Smooth muscle cell (in vitro differentiated cells): ENCODE results near the gene ATP1A4. TPM values are rescaled to one million over a fixed set of nuclear protein-coding genes. Genes with fewer than 3 reads are reported as not detected.
"Not testable (repeated sequence)": the region's sequence is repeated elsewhere in the genome, so short reads cannot be mapped to it uniquely, and the experiment has no call there.

ENCODE experiments used
- DNase-seq: peaks from one replicate; lab custom pipeline; 2025; ENCODE audit not compliant: unreplicated experiment; lab: John Stamatoyannopoulos, UW
- H2AFZ ChIP-seq: fragments of 200-600 bp; sonication (generic); 2 replicates; pipeline ENCODE4 v1.6.0; 2016; ENCODE audit warnings: antibody characterized with exemption, low read depth, mild to moderate bottlenecking
- H3F3A ChIP-seq: fragments of 200-600 bp; sonication (generic); 2 replicates; pipeline ENCODE4 v1.6.0; 2017; ENCODE audit warnings: antibody characterized with exemption, low read depth
- H3K27ac ChIP-seq: fragments of 200-600 bp; sonication (generic); 2 replicates; pipeline ENCODE4 v1.5.1; 2016; ENCODE audit warnings: low read depth, mild to moderate bottlenecking
- H3K27me3 ChIP-seq: fragments of 200-600 bp; sonication (generic); 2 replicates; pipeline ENCODE4 v1.6.1; 2016; ENCODE audit warnings: low read depth, mild to moderate bottlenecking
- H3K36me3 ChIP-seq: fragments of 200-600 bp; sonication (generic); 2 replicates; pipeline ENCODE4 v1.5.1; 2016; ENCODE audit warnings: low read depth
- H3K4me1 ChIP-seq: fragments of 200-600 bp; sonication (generic); 2 replicates; pipeline ENCODE4 v1.5.1; 2016; ENCODE audit warnings: low read depth
- H3K4me2 ChIP-seq: fragments of 200-600 bp; sonication (generic); 2 replicates; pipeline ENCODE4 v1.6.0; 2016; ENCODE audit warnings: mild to moderate bottlenecking
- H3K4me3 ChIP-seq: fragments of 200-600 bp; sonication (generic); 2 replicates; pipeline ENCODE4 v1.5.1; 2016; ENCODE audit warnings: mild to moderate bottlenecking
- H3K79me2 ChIP-seq: fragments of 200-600 bp; sonication (generic); 2 replicates; pipeline ENCODE4 v1.6.0; 2016; ENCODE audit warnings: low read depth, mild to moderate bottlenecking
- H3K9ac ChIP-seq: fragments of 200-600 bp; sonication (generic); 2 replicates; pipeline ENCODE4 v1.6.0; 2016; ENCODE audit warnings: low read depth
- H3K9me3 ChIP-seq: fragments of 200-600 bp; sonication (generic); replicated peaks from 2 replicates; pipeline ENCODE4 v1.5.1; 2016; ENCODE audit warnings: low read depth
- H4K20me1 ChIP-seq: fragments of 200-600 bp; sonication (generic); 2 replicates; pipeline ENCODE4 v1.6.0; 2016; ENCODE audit warnings: low read depth
- WGBS: methylation state at CpG from one replicate; pipeline ENCODE4 v1.1.7; 2016; ENCODE audit warnings: low lambda C conversion rate; 5-methylcytosine and 5-hydroxymethylcytosine counted together
- polyA plus RNA-seq: library from polyadenylated mRNA; unstranded; fragments of >200 nt; fragmentation: Nextera tagmentation; extraction: Ambion mirVana; gene quantifications from 2 replicates; pipeline ENCODE4 v1.2.1, GENCODE V29; 2016
- total RNA-seq: library from RNA; depleted of rRNA; stranded (reverse); fragments of >200 nt; gene quantifications from 2 replicates; pipeline ENCODE4 v1.2.3, GENCODE V29; 2014
- TF ChIP-seq, protein P1 (sequence below): fragments of 200-600 bp; sonication (generic); IDR thresholded peaks from 2 replicates; pipeline ENCODE4 v1.5.1; 2017; ENCODE audit warnings: borderline replicate concordance, mild to moderate bottlenecking, antibody characterized with exemption; ENCODE audit not compliant: insufficient read depth, poor library complexity, severe bottlenecking

The ATP1A4 gene
- total and polyA plus RNA-seq, 2 experiments from 2014 or later: not detected

GRCh38 chr1:160109686-160110085 is 41.7 kb upstream of the ATP1A4 start:
- Histone ChIP-seq H3K27me3 (no peaks in the 10 kb centered on the region), H3K4me2 (no peak overlapping the region), H3K9me3 (no peaks in the 10 kb centered on the region), H3K36me3 (no peaks in the 10 kb centered on the region), H3K79me2 (no peaks in the 10 kb centered on the region), H3K9ac (no peak overlapping the region), H2AFZ (no peak overlapping the region), H3F3A (no peaks in the 10 kb centered on the region), H3K4me3 (no peak overlapping the region), H4K20me1 (no peaks in the 10 kb centered on the region), H3K4me1 (peaks cover 30% of the 10 kb centered on the region), H3K27ac (no peak overlapping the region)
- TF ChIP-seq, protein P1, sequence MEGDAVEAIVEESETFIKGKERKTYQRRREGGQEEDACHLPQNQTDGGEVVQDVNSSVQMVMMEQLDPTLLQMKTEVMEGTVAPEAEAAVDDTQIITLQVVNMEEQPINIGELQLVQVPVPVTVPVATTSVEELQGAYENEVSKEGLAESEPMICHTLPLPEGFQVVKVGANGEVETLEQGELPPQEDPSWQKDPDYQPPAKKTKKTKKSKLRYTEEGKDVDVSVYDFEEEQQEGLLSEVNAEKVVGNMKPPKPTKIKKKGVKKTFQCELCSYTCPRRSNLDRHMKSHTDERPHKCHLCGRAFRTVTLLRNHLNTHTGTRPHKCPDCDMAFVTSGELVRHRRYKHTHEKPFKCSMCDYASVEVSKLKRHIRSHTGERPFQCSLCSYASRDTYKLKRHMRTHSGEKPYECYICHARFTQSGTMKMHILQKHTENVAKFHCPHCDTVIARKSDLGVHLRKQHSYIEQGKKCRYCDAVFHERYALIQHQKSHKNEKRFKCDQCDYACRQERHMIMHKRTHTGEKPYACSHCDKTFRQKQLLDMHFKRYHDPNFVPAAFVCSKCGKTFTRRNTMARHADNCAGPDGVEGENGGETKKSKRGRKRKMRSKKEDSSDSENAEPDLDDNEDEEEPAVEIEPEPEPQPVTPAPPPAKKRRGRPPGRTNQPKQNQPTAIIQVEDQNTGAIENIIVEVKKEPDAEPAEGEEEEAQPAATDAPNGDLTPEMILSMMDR: no peak
- DNase-seq: no peak
- 92% methylated on average over 4 of the region's 4 CpGs for WGBS

DNA sequence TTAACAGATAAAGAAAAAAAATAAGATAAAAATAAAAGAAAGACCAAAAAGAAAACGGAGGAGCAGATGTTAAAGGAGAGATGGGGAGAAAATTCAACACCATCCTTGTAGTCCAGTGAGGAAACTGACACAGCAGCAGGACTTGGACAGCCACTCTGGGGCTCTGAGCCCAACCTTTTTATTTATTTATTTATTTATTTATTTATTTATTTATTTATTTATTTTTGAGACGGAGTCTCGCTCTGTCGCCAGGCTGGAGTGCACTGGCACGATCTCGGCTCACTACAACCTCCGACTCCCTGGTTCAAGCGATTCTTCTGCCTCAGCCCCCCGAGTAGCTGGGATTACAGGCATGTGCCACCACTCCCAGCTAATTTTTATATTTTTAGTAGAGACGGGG is 39.9 kb upstream of the ATP1A4 start:
- H3K27me3 ChIP-seq, H3K27ac ChIP-seq, H3K36me3 ChIP-seq, H3K79me2 ChIP-seq, H2AFZ ChIP-seq, H3K9ac ChIP-seq, H3F3A ChIP-seq, DNase-seq, H4K20me1 ChIP-seq, H3K4me2 ChIP-seq, H3K4me3 ChIP-seq, H3K9me3 ChIP-seq: not testable (repeated sequence)
- WGBS: 94% methylated on average over 10 of the region's 10 CpGs
- H3K4me1 ChIP-seq: peaks cover 37% of the 10 kb centered on the region

DNA sequence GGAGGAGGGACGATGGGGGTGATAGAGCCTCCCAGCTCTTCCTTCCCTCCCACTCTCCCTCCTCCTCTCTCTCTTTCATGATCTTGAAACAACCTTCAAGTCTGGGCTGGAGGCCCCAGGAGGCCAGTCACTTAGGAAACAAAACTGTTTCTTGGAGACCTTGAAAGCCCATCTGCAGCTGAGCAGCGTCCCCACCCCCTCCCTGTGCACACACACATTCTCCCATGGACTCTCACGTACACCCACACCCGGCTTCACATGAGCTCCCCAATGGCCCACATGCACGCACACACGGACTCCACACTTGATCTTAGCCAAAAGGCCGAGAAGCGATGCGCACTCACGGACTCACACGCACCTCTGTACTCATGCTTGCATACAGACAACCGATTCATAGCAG is 39.0 kb upstream of the ATP1A4 start:
- Histone ChIP-seq H3K36me3 (no peaks in the 10 kb centered on the region), H4K20me1 (no peaks in the 10 kb centered on the region), H3K4me2 (no peak overlapping the region), H3K27ac (no peak overlapping the region), H3F3A (no peaks in the 10 kb centered on the region), H2AFZ (no peak overlapping the region), H3K9ac (no peak overlapping the region), H3K27me3 (no peaks in the 10 kb centered on the region), H3K4me1 (peaks cover 37% of the 10 kb centered on the region), H3K9me3 (no peaks in the 10 kb centered on the region), H3K79me2 (no peaks in the 10 kb centered on the region), H3K4me3 (no peak overlapping the region)
- WGBS: 95% methylated on average over 11 of the region's 12 CpGs
- DNase-seq: no peak
- TF ChIP-seq, protein P1: no peak

DNA sequence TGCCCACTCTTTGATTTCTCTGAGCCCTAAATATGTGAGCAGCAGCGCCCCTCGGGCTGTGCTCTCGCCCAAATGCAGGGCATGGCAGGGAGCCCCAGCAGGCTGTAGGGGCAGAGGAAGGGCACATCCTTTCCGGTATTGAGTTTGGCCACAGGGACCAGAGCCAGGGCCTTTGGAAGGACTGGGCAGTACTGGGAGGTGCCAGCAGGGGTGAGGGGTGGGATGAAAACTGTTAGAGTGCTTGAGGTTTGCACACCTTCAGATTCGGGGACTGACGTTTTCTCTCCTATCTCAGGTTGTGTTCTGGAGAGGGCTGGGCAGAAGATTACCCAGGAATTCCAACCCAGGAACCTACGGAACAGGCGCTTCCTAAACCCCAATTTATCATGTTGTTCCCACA is 38.0 kb upstream of the ATP1A4 start:
- no peak for DNase-seq

More for the DNA sequence above, 38.0 kb upstream of the ATP1A4 start:
- Histone ChIP-seq H3K36me3 (no peaks in the 10 kb centered on the region), H4K20me1 (no peaks in the 10 kb centered on the region), H2AFZ (no peak overlapping the region), H3K4me1 (peaks cover 43% of the 10 kb centered on the region), H3K27me3 (no peaks in the 10 kb centered on the region), H3F3A (no peaks in the 10 kb centered on the region), H3K27ac (no peak overlapping the region), H3K79me2 (no peaks in the 10 kb centered on the region), H3K4me2 (no peak overlapping the region), H3K4me3 (no peak overlapping the region), H3K9ac (no peak overlapping the region), H3K9me3 (no peaks in the 10 kb centered on the region)
- 87% methylated on average over 8 of the region's 8 CpGs for WGBS
- TF ChIP-seq, protein P1: no peak
